Stimulated activated CD4-positive, alpha-beta T cell treated with anti-CD3 and anti-CD28 coated beads, Interleukin-4, amount 100 ng/mL, for 48 hours (primary cell): Measurements from ENCODE around the gene PSMD12.
"Not testable (repeated sequence)": the region's sequence is repeated elsewhere in the genome, so short reads cannot be mapped to it uniquely, and the experiment has no call there.

Experiments
- DNase-seq, 2 donors: peaks; one replicate each; pipeline ENCODE4 v3.0.0-alpha.2; 2020; ENCODE audit warnings: low read depth in 2 of 2

Gene PSMD12

GRCh38 chr17:67366193-67367157 lies at the start of gene PSMD12:
Gene PSMD12, minus strand, starts transcription at chr17:67366577. Its CDS starts 58 bp downstream, at chr17:67366519.
- peak; percentile 91 to 94 for DNase-seq

GRCh38 chr17:67415291-67415690 lies 48.9 kb upstream of the PSMD12 start:
- no peak for DNase-seq

GRCh38 chr17:67414559-67414958 lies 48.2 kb upstream of the PSMD12 start:
- no peak for DNase-seq

- no peak for DNase-seq
These were observed 47.8 kb upstream of the PSMD12 start for GRCh38 chr17:67414130-67414529.

- DNase-seq = no peak
These were observed 47.0 kb upstream of the PSMD12 start for GRCh38 chr17:67413388-67413787.

- no peak for DNase-seq
These were observed 46.6 kb upstream of the PSMD12 start for GRCh38 chr17:67412941-67413340.

GRCh38 chr17:67412032-67412431 lies 45.7 kb upstream of the PSMD12 start:
- no peak for DNase-seq

- DNase-seq = no peak
These were observed 45.0 kb upstream of the PSMD12 start for GRCh38 chr17:67411397-67411796.

- not testable (repeated sequence) for DNase-seq
These were observed 42.1 kb upstream of the PSMD12 start for GRCh38 chr17:67408455-67408830.

- DNase-seq = no peak
These were observed 37.1 kb upstream of the PSMD12 start for GRCh38 chr17:67403483-67403882.

GRCh38 chr17:67403065-67403464 lies 36.7 kb upstream of the PSMD12 start:
- no peak for DNase-seq

- no peak for DNase-seq
These were observed 35.5 kb upstream of the PSMD12 start for GRCh38 chr17:67401598-67402504.

GRCh38 chr17:67401106-67401505 lies 34.7 kb upstream of the PSMD12 start:
- no peak for DNase-seq

- no peak for DNase-seq
These were observed 33.8 kb upstream of the PSMD12 start for GRCh38 chr17:67400193-67400592.

GRCh38 chr17:67399676-67400075 lies 33.3 kb upstream of the PSMD12 start:
- DNase-seq = no peak

GRCh38 chr17:67393809-67394397 lies 27.5 kb upstream of the PSMD12 start:
- no peak for DNase-seq

- no peak for DNase-seq
These were observed 25.7 kb upstream of the PSMD12 start for GRCh38 chr17:67392111-67392510.

- DNase-seq = peak in 1 of 2 donors; percentile 66
These were observed 24.4 kb upstream of the PSMD12 start for GRCh38 chr17:67390646-67391361.

GRCh38 chr17:67390006-67390645 lies 23.7 kb upstream of the PSMD12 start:
- DNase-seq = no peak

GRCh38 chr17:67388986-67389385 lies 22.6 kb upstream of the PSMD12 start:
- no peak for DNase-seq

- not testable (repeated sequence) for DNase-seq
These were observed 22.2 kb upstream of the PSMD12 start for GRCh38 chr17:67388536-67388935.
